Smooth muscle cell (in vitro differentiated cells): ENCODE results near the gene COL6A3. TPM values are rescaled to one million over a fixed set of nuclear protein-coding genes. Genes with fewer than 3 reads are reported as not detected.

ENCODE experiments used
- DNase-seq: peaks from one replicate; lab custom pipeline; 2025; ENCODE audit not compliant: unreplicated experiment; lab: John Stamatoyannopoulos, UW
- H2AFZ ChIP-seq: fragments of 200-600 bp; sonication (generic); 2 replicates; pipeline ENCODE4 v1.6.0; 2016; ENCODE audit warnings: antibody characterized with exemption, low read depth, mild to moderate bottlenecking
- H3F3A ChIP-seq: fragments of 200-600 bp; sonication (generic); 2 replicates; pipeline ENCODE4 v1.6.0; 2017; ENCODE audit warnings: antibody characterized with exemption, low read depth
- H3K27ac ChIP-seq: fragments of 200-600 bp; sonication (generic); 2 replicates; pipeline ENCODE4 v1.5.1; 2016; ENCODE audit warnings: low read depth, mild to moderate bottlenecking
- H3K27me3 ChIP-seq: fragments of 200-600 bp; sonication (generic); 2 replicates; pipeline ENCODE4 v1.6.1; 2016; ENCODE audit warnings: low read depth, mild to moderate bottlenecking
- H3K36me3 ChIP-seq: fragments of 200-600 bp; sonication (generic); 2 replicates; pipeline ENCODE4 v1.5.1; 2016; ENCODE audit warnings: low read depth
- H3K4me1 ChIP-seq: fragments of 200-600 bp; sonication (generic); 2 replicates; pipeline ENCODE4 v1.5.1; 2016; ENCODE audit warnings: low read depth
- H3K4me2 ChIP-seq: fragments of 200-600 bp; sonication (generic); 2 replicates; pipeline ENCODE4 v1.6.0; 2016; ENCODE audit warnings: mild to moderate bottlenecking
- H3K4me3 ChIP-seq: fragments of 200-600 bp; sonication (generic); 2 replicates; pipeline ENCODE4 v1.5.1; 2016; ENCODE audit warnings: mild to moderate bottlenecking
- H3K79me2 ChIP-seq: fragments of 200-600 bp; sonication (generic); 2 replicates; pipeline ENCODE4 v1.6.0; 2016; ENCODE audit warnings: low read depth, mild to moderate bottlenecking
- H3K9ac ChIP-seq: fragments of 200-600 bp; sonication (generic); 2 replicates; pipeline ENCODE4 v1.6.0; 2016; ENCODE audit warnings: low read depth
- H3K9me3 ChIP-seq: fragments of 200-600 bp; sonication (generic); replicated peaks from 2 replicates; pipeline ENCODE4 v1.5.1; 2016; ENCODE audit warnings: low read depth
- H4K20me1 ChIP-seq: fragments of 200-600 bp; sonication (generic); 2 replicates; pipeline ENCODE4 v1.6.0; 2016; ENCODE audit warnings: low read depth
- CTCF ChIP-seq: fragments of 200-600 bp; sonication (generic); IDR thresholded peaks from 2 replicates; pipeline ENCODE4 v1.5.1; 2017; ENCODE audit warnings: borderline replicate concordance, mild to moderate bottlenecking, antibody characterized with exemption; ENCODE audit not compliant: insufficient read depth, poor library complexity, severe bottlenecking
- WGBS: methylation state at CpG from one replicate; pipeline ENCODE4 v1.1.7; 2016; ENCODE audit warnings: low lambda C conversion rate; 5-methylcytosine and 5-hydroxymethylcytosine counted together
- polyA plus RNA-seq: library from polyadenylated mRNA; unstranded; fragments of >200 nt; fragmentation: Nextera tagmentation; extraction: Ambion mirVana; gene quantifications from 2 replicates; pipeline ENCODE4 v1.2.1, GENCODE V29; 2016
- total RNA-seq: library from RNA; depleted of rRNA; stranded (reverse); fragments of >200 nt; gene quantifications from 2 replicates; pipeline ENCODE4 v1.2.3, GENCODE V29; 2014

Gene COL6A3
- total and polyA plus RNA-seq, 2 experiments from 2014 or later, result 888 to 1,708 TPM

DNA sequence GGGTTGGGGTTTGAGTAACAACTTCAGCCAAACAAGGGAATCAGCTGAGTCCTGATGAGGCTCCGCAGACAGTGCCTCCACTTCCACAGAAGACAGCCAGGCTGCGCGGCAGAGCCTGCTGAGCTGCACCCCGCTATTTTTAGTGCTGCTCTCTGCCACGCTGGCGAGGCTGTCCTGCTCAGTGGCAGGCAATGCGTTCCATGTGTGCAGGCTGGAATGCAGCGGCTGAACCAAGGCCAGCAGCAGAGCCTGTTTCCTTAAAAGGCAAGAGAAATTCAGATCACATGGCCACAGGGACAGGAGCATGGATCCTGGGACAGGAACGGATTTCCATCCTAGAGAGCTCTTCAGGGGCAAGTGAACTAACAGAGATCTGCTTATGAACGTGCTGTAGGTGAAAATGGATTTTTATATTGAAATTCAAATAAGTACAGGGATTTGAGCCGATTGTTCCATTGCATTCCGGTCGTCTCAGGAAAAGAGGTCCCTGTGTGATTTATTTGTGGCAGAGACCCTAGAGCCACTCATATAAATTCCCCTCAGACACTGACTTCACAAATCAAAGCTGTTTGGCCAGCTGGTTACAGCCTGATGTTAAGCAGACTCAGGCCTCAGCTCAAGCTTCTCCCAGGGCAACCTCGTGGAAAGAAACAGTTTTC, 98.7 kb downstream of the COL6A3 start:
- Histone ChIP-seq H3K9ac (peak overlapping the region; percentile 66), H3K4me2 (peak overlapping the region; percentile 6), H3K79me2 (no peaks in the 10 kb centered on the region), H3K36me3 (no peaks in the 10 kb centered on the region), H3K4me1 (peaks cover 17% of the 10 kb centered on the region), H3K27ac (peak overlapping the region; percentile 91), H2AFZ (no peak overlapping the region), H3K27me3 (no peaks in the 10 kb centered on the region), H4K20me1 (no peaks in the 10 kb centered on the region), H3K4me3 (no peak overlapping the region), H3K9me3 (no peaks in the 10 kb centered on the region), H3F3A (peaks cover 52% of the 10 kb centered on the region)
- no peak for TF ChIP-seq CTCF
- peak; percentile 35 for DNase-seq
- 6% methylated on average over 14 of the region's 14 CpGs for WGBS

DNA sequence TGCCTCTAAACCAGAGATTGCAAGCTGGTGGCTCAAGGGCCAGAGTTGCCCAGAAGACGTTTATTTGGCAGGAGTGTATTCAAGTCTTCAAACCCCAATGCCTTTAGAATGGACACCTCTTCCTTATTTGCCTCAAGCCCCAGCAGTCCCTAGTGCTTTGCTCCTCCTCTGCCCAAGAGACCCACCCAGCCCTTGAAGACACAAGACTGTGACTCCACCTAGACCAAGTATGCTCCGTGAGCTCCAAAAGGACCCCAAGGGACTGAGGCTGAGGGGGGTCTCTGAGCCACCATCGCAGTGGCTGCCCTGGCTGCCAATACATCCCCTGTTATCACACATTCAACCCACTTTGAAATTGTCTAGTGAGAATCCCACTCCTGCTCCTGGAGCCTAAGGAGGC, 99.3 kb downstream of the COL6A3 start:
- DNase-seq, result no peak
- Histone ChIP-seq H2AFZ (no peak overlapping the region), H3K9ac (peak overlapping the region; percentile 66), H3K4me1 (peaks cover 24% of the 10 kb centered on the region), H4K20me1 (no peaks in the 10 kb centered on the region), H3K79me2 (no peaks in the 10 kb centered on the region), H3F3A (peaks cover 50% of the 10 kb centered on the region), H3K4me3 (no peak overlapping the region), H3K27ac (peak overlapping the region; percentile 91), H3K27me3 (no peaks in the 10 kb centered on the region), H3K9me3 (no peaks in the 10 kb centered on the region), H3K4me2 (peak overlapping the region; percentile 6), H3K36me3 (no peaks in the 10 kb centered on the region)
- WGBS, result 65% methylated on average over 3 of the region's 3 CpGs
- TF ChIP-seq CTCF, result no peak

GRCh38 chr2:237314198-237314597, 99.8 kb downstream of the COL6A3 start:
- Histone ChIP-seq H3K4me3 (no peak overlapping the region), H3F3A (peaks cover 54% of the 10 kb centered on the region), H2AFZ (no peak overlapping the region), H3K36me3 (no peaks in the 10 kb centered on the region), H3K79me2 (no peaks in the 10 kb centered on the region), H3K9me3 (no peaks in the 10 kb centered on the region), H3K27ac (peak overlapping the region; percentile 91), H3K4me1 (peaks cover 25% of the 10 kb centered on the region), H3K27me3 (no peaks in the 10 kb centered on the region), H4K20me1 (no peaks in the 10 kb centered on the region), H3K9ac (no peak overlapping the region), H3K4me2 (no peak overlapping the region)
- no peak for TF ChIP-seq CTCF
- 78% methylated on average over 7 of the region's 7 CpGs for WGBS
- no peak for DNase-seq
